T-helper 17 cell (primary cell): ENCODE data around the gene MED15. TPM values are rescaled to one million over a fixed set of nuclear protein-coding genes. Genes with fewer than 3 reads are reported as not detected.

Experiments used
- ATAC-seq: fragments of 150-1000 bp; cut with Tn5 transposase; 2 replicates; pipeline ENCODE4 v1.10.0; 2021; ENCODE audit warnings: mild to moderate bottlenecking, moderate library complexity
- DNase-seq, 3 donors: peaks; one replicate each; pipeline versions ENCODE4 v3.0.0 to v3.0.0-alpha.2; 2020 to 2021
- H3K9me3 ChIP-seq: one replicate; pipeline ENCODE4 v1.7.0; 2013; ENCODE audit warnings: low read length, mild to moderate bottlenecking; ENCODE audit not compliant: control insufficient read depth, poor library complexity, severe bottlenecking
- H3K27ac Mint-ChIP-seq: one replicate; pipeline ENCODE4 v1.8.0; 2022; ENCODE audit warnings: mild to moderate bottlenecking, moderate library complexity, mixed read lengths
- H3K27me3 Mint-ChIP-seq: one replicate; pipeline ENCODE4 v1.8.0; 2022; ENCODE audit warnings: mixed read lengths
- H3K36me3 Mint-ChIP-seq: one replicate; pipeline ENCODE4 v1.8.0; 2022; ENCODE audit warnings: low read depth, mixed read lengths
- H3K4me1 Mint-ChIP-seq: one replicate; pipeline ENCODE4 v1.8.0; 2022; ENCODE audit warnings: mild to moderate bottlenecking, mixed read lengths
- H3K4me3 Mint-ChIP-seq: one replicate; pipeline ENCODE4 v1.8.0; 2022; ENCODE audit warnings: mild to moderate bottlenecking, moderate library complexity, mixed read lengths
- total RNA-seq, 4 donors: library from RNA in 2 of 4; stranded (reverse) in 2 of 4; gene quantifications; one replicate each; pipeline ENCODE4 v1.2.3 and lab custom pipeline; 2022 to 2026

The MED15 gene
- total RNA-seq, 2 donors from 2014 or later, result 207 to 251 TPM

DNA sequence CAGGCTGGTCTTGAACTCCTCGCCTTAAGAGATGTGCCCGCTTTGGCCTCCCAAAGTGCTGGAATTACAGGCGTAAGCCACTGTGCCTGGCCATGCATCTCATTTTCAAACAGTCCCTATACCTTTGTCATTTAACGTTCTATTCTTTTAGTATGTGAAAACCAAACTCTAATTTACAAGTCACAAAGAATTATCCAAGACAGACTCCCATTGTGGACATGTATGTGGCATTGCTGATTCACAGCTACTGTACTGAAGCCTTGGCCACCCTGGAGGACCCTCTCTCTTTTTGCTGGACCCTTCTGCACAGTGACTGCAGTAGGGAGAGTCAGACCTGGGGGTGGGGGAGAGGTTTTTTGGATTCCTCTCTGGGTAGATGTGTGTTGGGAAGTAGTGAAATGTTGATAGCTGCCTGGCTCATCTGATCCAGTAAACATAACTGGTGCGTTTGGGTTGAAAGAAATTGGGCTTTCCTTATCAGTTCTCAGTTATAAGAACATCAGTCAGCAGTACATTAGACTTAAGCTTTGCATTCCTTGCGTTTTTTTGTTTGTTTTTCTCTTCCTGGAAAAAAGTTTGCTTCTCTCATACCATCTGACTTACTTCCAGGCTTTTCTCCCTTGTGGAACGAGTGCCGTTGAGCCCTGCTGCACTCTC is 65.9 kb downstream of the MED15 start:
- no peak for ATAC-seq
- H3K4me1 Mint-ChIP-seq, result peaks cover 37% of the 10 kb centered on the region
- H3K9me3 ChIP-seq, result no peaks in the 10 kb centered on the region
- peak overlapping the region; percentile 68 for H3K27ac Mint-ChIP-seq
- H3K27me3 Mint-ChIP-seq, result no peaks in the 10 kb centered on the region
- no peak for DNase-seq
- no peak overlapping the region for H3K4me3 Mint-ChIP-seq
- no peaks in the 10 kb centered on the region for H3K36me3 Mint-ChIP-seq

DNA sequence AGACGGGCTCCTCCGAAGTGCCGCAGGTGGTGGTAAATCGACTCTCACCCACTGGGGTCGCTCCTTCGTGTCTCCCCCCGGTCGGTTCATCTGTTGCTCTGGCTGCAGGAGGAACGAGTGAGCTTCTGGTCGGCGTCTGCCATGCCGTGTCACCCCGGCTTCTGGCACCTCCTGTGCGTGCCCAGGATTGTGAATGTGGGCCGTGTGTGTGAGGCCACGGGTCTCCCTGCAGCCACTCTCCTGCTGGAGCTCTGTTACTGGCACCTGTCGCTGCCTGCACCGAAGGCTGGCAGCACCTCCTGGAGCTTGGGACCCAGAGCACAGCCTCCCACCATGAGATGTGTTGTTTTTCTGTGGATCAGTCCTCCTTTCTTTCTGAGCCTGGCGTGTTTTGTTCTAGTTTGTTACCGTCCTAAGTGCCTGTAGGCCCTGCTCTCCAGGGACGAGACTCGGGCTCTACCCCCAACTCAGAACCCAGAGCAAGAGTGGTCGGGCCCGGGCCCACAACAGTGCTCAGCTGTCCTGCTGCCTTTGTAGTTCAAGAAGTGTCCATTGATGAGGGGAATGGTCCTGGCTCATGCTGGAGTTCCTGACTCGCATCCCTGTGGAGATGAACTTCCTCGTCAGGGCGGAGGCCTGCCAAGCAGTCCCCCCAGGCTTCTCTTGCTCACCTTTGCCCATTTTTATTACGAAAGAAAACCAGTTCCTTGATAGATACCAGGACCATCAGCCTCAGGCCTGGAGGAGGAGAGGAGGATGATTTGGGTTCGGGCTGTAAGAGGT is 66.6 kb downstream of the MED15 start:
- H3K27me3 Mint-ChIP-seq, result no peaks in the 10 kb centered on the region
- no peaks in the 10 kb centered on the region for H3K36me3 Mint-ChIP-seq
- no peaks in the 10 kb centered on the region for H3K9me3 ChIP-seq
- peak overlapping the region; percentile 43 for H3K4me3 Mint-ChIP-seq
- DNase-seq (no peak), ATAC-seq (no peak)
- peak overlapping the region; percentile 68 for H3K27ac Mint-ChIP-seq
- H3K4me1 Mint-ChIP-seq, result peaks cover 31% of the 10 kb centered on the region

DNA sequence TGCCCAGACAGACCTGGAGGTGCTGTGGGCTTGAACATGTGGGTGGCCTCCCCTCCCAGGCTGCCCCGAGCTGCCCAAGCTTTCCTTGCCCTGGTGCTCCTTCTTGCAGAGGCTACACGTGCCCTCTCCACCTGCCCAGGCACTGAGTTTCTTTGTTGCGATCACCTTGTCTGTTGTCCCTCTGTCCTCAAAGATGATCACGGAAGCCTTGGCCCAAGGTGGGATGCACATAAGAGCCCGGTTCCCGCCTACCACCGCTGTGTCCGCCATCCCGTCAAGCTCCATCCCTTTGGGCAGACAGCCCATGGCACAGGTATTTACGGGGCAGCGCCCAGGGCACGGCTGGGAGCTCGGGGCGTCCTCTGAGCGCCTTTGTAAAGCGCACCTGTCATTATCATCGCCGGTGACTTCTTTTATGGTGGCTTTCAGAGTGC is 67.5 kb downstream of the MED15 start:
- no peak for ATAC-seq
- H3K36me3 Mint-ChIP-seq, result no peaks in the 10 kb centered on the region

DNA sequence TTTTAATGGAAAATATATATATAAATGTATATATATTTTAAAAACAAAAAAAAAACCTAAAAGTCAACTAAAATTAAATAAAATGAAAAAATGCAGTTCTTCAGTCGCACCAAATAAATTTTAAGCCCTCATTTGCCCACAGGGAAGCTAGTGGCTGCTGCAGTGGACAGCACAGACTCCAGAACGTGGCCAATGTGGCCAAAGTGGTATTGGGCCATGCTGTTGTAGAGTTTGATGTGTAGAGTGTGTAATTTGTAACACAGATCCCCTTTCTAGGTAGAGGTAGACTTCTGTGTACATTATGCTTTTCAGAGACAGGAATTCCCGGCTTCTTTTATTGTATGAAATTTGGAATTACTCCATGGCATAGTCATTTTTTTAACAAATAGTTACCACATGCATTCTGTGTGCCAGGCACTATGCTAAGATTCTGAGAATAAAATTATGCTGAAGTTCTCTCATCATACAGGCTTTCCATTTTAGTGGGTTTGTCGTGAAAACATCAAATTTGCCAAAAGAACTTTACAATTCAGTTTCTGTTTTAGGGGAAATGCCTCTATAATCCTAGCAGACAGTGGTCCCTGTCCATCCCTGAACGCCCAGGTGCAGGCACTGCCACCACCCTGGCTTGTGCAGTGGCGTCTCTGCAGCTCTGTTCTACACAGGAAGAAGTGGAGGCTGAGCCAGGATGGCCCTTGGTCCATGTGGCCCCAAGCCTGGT is 68.5 kb downstream of the MED15 start:
- no peaks in the 10 kb centered on the region for H3K9me3 ChIP-seq
- peaks cover 28% of the 10 kb centered on the region for H3K4me1 Mint-ChIP-seq
- ATAC-seq, result no peak
- H3K4me3 Mint-ChIP-seq, result no peak overlapping the region
- no peak for DNase-seq
- H3K27me3 Mint-ChIP-seq, result no peaks in the 10 kb centered on the region
- no peak overlapping the region for H3K27ac Mint-ChIP-seq
- no peaks in the 10 kb centered on the region for H3K36me3 Mint-ChIP-seq

More for the DNA sequence above, 67.5 kb downstream of the MED15 start:
- Mint-ChIP-seq H3K27ac (peak overlapping the region; percentile 68), H3K27me3 (no peaks in the 10 kb centered on the region), H3K4me3 (no peak overlapping the region), H3K4me1 (peaks cover 26% of the 10 kb centered on the region)
- H3K9me3 ChIP-seq, result no peaks in the 10 kb centered on the region
- no peak for DNase-seq

DNA sequence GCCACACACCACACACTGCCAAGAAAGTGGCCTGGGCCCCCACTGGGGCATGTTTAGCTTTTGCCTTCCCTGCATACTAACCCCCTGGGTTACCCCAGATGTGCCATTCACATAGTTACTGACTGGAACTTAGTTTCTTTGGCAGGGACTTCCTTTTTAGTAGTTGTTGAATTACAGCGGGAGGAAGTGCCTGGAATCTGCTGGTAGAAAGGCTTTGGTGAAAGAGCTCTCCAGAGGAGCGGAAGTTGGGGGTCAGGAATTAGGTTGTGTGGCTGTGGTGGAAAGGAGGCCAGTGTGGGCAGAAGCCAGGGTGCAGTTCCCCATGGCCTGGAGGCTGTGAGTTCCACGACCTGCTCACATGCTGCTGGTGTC is 69.0 kb downstream of the MED15 start:
- H3K4me1 Mint-ChIP-seq, result peaks cover 24% of the 10 kb centered on the region
- H3K36me3 Mint-ChIP-seq, result no peaks in the 10 kb centered on the region
- no peaks in the 10 kb centered on the region for H3K9me3 ChIP-seq
- DNase-seq (no peak), ATAC-seq (no peak)
- no peaks in the 10 kb centered on the region for H3K27me3 Mint-ChIP-seq
- H3K27ac Mint-ChIP-seq, result no peak overlapping the region
- no peak overlapping the region for H3K4me3 Mint-ChIP-seq

DNA sequence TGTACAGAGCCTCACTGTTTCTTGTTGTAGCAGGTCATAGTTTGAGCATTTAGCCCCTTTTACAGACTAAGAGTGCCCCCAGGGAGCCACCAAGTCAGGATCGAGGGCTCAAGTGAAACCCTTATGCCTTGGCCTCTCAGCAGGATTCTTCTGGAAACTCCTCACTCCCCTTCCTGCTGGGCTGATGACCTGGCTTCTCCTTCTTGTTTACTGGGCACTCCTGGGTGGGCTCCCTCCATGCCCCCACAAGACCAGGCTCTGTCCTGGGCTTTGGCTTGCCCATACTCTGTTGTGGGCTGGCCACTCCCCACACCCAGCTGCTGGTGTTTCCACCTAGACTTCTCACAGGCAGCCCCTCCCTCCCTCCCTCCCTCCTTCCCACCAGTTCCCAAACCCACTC is 69.6 kb downstream of the MED15 start:
- Mint-ChIP-seq H3K4me3 (no peak overlapping the region), H3K4me1 (peaks cover 22% of the 10 kb centered on the region), H3K27me3 (no peaks in the 10 kb centered on the region), H3K27ac (no peak overlapping the region), H3K36me3 (no peaks in the 10 kb centered on the region)
- ATAC-seq (no peak), DNase-seq (no peak)
- no peaks in the 10 kb centered on the region for H3K9me3 ChIP-seq

DNA sequence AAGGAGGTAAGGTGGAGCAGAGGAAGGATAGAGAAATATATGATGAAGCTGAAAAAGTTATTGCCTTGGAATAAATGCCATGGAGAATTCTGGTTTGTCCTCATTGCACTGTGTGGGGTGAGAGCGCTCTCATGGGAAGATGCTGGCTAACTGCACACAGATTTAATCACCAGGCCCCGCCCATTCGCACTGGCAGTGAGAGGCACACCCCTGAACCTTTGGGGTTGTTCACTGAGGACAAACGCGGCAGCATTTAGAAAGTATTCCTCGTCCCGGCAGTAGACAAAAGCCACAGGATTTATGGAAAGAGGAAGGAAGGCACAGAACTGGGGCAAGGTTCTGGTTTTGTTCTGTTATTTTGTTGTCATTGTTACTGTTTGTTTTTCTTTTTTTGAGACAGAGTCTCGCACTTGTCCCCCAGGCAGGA is 70.2 kb downstream of the MED15 start:
- Mint-ChIP-seq H3K4me3 (peak overlapping the region; percentile 36), H3K4me1 (peaks cover 22% of the 10 kb centered on the region), H3K27me3 (no peaks in the 10 kb centered on the region), H3K36me3 (no peaks in the 10 kb centered on the region), H3K27ac (no peak overlapping the region)
- DNase-seq (no peak), ATAC-seq (no peak)
- H3K9me3 ChIP-seq, result no peaks in the 10 kb centered on the region

DNA sequence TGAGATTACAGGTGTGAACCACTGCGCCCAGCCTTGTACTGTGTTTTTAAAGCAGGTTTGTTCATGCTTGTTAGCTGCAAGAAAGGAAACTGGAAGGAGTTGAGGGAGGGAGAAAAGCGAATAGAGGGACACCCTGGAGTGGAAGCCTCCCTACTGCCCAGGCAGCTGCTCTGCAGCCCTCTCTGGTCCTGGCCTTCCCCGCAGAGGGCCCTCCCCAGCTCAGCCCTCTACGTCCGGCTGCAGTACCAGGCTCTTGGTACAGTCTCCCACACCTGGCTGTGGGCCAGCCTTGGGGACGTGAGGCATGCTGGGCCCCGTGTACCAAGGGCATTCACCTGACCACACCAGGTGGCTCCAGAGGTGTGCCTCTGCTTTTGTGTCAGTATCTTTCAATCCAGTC is 70.8 kb downstream of the MED15 start:
- peaks cover 23% of the 10 kb centered on the region for H3K4me1 Mint-ChIP-seq
- no peaks in the 10 kb centered on the region for H3K36me3 Mint-ChIP-seq
- ATAC-seq (no peak), DNase-seq (no peak)
- H3K27ac Mint-ChIP-seq, result no peak overlapping the region
- no peaks in the 10 kb centered on the region for H3K9me3 ChIP-seq
- no peaks in the 10 kb centered on the region for H3K27me3 Mint-ChIP-seq
- H3K4me3 Mint-ChIP-seq, result peak overlapping the region; percentile 12

DNA sequence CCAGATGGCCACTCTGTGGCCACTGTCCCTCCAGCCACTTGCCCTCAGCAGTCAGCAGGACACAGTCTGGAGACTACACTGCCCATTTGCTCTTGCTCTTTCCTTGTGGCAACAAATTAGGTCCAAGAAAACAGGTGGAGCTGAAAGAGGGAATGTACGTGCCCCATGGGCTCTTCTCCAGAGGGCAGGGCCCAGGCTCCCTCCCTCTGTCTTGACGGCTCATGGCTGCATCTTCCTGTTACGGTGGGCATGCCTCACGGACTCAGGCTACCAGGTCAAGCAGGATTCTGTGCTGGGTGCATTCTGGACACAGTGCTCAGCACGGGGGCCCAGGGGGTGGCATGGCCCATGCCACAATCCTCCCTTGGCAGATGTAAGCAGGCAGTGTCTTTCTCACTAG is 71.3 kb downstream of the MED15 start:
- H3K27ac Mint-ChIP-seq, result no peak overlapping the region
- ATAC-seq (no peak), DNase-seq (no peak)
- no peak overlapping the region for H3K4me3 Mint-ChIP-seq
- no peaks in the 10 kb centered on the region for H3K9me3 ChIP-seq
- H3K36me3 Mint-ChIP-seq, result no peaks in the 10 kb centered on the region
- H3K27me3 Mint-ChIP-seq, result no peaks in the 10 kb centered on the region
- H3K4me1 Mint-ChIP-seq, result peaks cover 22% of the 10 kb centered on the region

DNA sequence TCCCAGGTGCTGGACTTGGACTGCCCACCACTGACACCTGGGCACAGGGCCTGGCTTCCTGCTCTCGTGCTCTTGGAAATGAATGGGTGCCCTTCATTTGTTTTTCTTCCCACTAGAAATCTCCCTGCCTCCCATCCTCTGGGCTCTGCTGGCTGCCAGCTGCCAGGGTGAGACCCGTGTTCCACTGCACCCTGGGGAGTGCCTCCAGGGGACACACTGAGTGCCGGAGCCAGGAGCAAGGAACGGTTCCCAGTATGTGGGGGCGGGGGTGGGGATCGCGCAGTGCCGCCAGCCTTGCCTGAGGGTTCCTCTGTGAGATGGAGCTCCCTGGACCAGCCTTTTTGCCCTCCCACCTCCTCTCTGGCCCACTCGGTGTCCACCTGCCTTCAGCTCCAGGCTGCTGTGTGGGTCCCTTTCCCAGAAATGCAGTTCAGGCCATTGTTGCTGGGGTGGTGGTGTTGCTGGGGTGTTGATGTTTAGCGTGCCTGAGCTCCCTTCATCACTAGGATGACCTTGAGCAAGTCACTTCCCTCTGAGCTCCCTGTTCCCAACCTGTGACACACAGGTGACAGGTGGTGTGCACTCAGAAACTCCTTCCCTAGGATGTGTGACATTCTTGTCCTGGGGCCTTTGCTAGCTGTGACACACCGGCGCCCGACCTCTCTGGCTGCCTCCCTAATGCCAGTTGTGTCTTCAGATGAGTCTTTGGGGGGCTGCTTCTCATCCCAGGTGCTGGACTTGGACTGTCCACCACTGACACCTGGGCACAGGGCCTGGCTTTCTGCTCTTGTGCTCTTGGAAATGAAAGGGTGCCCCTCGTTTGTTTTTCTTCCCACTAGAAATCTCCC is 72.1 kb downstream of the MED15 start:
- no peak overlapping the region for H3K27ac Mint-ChIP-seq
- no peaks in the 10 kb centered on the region for H3K36me3 Mint-ChIP-seq
- no peaks in the 10 kb centered on the region for H3K9me3 ChIP-seq
- no peak for ATAC-seq
- no peak overlapping the region for H3K4me3 Mint-ChIP-seq
- H3K27me3 Mint-ChIP-seq, result no peaks in the 10 kb centered on the region
- no peak for DNase-seq
- H3K4me1 Mint-ChIP-seq, result peaks cover 21% of the 10 kb centered on the region

DNA sequence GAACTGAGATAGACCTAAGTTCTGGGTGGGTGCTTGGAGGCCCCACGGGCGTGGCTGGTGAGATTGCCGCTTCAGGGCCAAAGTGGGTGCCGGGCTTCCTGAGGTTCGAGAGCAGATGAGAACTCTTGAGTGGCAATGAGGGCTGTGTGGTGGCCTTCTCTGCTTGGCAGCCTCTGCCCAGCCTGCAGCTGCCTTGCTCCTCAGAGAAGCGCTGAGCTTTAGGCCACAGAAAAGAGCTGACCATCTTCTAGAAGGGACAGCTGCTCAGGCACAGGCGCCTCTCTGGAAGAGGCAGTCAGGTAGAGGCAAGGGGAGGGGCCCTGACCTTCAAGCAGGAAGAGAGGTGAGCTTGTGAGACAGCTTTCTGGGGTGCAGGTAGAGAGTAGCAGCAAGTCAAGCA is 72.8 kb downstream of the MED15 start:
- H3K36me3 Mint-ChIP-seq, result no peaks in the 10 kb centered on the region
- H3K4me3 Mint-ChIP-seq, result peak overlapping the region; percentile 41
- no peaks in the 10 kb centered on the region for H3K27me3 Mint-ChIP-seq
- no peak overlapping the region for H3K27ac Mint-ChIP-seq
- no peak for DNase-seq
- H3K4me1 Mint-ChIP-seq, result peaks cover 17% of the 10 kb centered on the region
- no peaks in the 10 kb centered on the region for H3K9me3 ChIP-seq
- no peak for ATAC-seq

DNA sequence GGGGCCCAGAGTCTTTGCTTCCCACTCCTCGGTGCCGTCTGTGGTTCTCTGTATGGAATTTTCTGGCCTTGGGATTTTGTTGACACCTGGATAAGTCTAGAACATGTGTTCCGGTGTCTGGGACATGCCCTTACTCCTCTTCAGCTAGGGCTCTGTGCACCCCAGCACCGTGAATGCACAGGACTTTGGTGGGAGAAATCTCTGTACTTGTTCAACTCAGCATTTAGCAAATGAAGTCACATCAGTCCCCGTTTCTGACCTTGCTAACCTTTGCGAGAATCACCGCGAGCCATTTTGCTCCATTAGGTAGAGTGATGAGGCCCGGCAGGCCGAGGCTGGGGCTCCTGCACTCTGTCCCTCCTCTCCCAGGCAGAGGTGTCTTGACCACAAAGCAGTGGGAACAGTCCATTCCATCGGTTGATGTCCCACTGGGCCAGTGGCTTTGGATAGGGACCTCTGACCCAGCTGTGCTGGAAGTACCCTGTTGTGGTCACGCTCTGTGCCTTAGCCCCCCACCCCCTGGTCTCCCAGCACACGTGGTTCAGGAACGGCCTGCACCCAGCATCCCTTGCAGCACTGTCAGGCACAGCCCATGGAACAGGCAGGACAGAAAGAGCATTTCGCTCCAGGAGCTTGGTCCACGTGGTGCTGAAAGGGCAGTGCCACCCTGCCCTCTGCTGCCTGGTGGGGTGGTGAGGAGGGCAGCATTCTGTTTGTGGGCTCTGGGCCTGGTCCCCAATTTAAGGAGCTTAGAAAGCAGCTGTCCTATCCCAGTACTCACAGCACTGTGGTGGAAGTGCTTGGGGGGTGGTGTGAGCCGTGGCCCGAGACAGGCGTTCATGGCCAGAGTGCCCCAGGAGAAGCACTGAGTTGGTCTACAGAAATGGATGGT is 73.4 kb downstream of the MED15 start:
- Mint-ChIP-seq H3K36me3 (no peaks in the 10 kb centered on the region), H3K27ac (no peak overlapping the region), H3K4me1 (peaks cover 17% of the 10 kb centered on the region), H3K27me3 (no peaks in the 10 kb centered on the region), H3K4me3 (no peak overlapping the region)
- ATAC-seq, result no peak
- DNase-seq, result no peak
- H3K9me3 ChIP-seq, result no peaks in the 10 kb centered on the region
